OCI-LY7 (cell line): Measurements from ENCODE around the gene TBXA2R.
"Not testable (repeated sequence)": the region's sequence is repeated elsewhere in the genome, so short reads cannot be mapped to it uniquely, and the experiment has no call there.

Experiments used
- EZH2phosphoT487 ChIP-seq: fragments of 200-600 bp; sonication (generic); IDR thresholded peaks from 2 replicates; pipeline ENCODE4 v1.6.1; 2018; ENCODE audit warnings: low read depth, borderline replicate concordance, mild to moderate bottlenecking, mixed run types, antibody characterized with exemption, low read length, moderate library complexity, mixed read lengths
- TF ChIP-seq, protein P1 (sequence below): fragments of 200-600 bp; sonication (generic); conservative IDR thresholded peaks from 2 replicates; pipeline ENCODE4 v1.5.1; 2014; ENCODE audit warnings: mild to moderate bottlenecking, antibody characterized with exemption, low read length, moderate library complexity, mixed read lengths

DNA sequence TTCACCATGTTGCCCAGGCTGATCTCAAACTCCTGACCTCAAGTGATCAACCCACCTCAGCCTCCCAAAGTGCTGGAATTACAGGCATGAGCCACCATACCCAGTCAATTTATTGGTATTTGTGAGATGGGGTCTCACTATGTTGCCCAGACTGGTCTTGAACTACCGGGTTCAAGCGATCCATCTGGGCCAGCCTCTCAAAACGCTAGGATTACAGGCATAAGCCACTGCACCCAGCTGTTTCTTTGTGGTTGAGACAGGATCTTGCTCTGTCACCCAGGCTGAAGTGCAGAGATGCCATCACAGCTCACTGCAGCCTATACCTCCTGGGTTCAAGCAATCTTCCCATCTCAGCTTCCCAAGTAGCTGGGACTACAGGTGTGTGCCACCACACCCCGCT is 24.9 kb downstream of the TBXA2R start:
- TF ChIP-seq, protein P1, sequence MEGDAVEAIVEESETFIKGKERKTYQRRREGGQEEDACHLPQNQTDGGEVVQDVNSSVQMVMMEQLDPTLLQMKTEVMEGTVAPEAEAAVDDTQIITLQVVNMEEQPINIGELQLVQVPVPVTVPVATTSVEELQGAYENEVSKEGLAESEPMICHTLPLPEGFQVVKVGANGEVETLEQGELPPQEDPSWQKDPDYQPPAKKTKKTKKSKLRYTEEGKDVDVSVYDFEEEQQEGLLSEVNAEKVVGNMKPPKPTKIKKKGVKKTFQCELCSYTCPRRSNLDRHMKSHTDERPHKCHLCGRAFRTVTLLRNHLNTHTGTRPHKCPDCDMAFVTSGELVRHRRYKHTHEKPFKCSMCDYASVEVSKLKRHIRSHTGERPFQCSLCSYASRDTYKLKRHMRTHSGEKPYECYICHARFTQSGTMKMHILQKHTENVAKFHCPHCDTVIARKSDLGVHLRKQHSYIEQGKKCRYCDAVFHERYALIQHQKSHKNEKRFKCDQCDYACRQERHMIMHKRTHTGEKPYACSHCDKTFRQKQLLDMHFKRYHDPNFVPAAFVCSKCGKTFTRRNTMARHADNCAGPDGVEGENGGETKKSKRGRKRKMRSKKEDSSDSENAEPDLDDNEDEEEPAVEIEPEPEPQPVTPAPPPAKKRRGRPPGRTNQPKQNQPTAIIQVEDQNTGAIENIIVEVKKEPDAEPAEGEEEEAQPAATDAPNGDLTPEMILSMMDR: not testable (repeated sequence)
- TF ChIP-seq EZH2phosphoT487: not testable (repeated sequence)
